CD4-positive, alpha-beta T cell treated with Interleukin-10 for 1 hour (primary cell): ENCODE measurements around the gene THSD7B.

Experiments
- DNase-seq: peaks from one replicate; pipeline ENCODE4 v3.0.0-alpha.2; 2020

The THSD7B gene

DNA sequence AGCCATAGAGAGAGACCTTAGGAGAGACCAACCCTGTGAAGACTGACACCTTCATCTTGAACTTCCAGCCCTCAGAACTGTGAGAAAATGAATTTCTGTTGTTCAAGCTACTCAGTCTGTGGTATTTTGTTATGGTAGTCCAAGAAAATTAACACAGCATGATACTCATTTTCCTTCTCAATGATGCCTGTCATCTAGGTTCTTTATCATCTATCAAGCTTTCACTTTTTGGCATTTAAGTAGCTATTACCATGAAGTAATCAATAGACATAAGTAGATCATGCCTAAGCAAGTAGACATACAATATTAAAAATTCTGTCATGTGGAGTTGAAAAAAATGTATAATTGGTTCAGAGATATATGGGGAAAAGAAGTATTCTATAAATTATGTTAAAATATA, 444.7 kb downstream of the THSD7B start:
- no peak for DNase-seq

- DNase-seq: no peak
Measured at GRCh38 chr2:137211761-137212160, 446.4 kb downstream of the THSD7B start.

GRCh38 chr2:137220438-137220993, 455.2 kb downstream of the THSD7B start:
- no peak for DNase-seq

GRCh38 chr2:137221797-137222492, 456.6 kb downstream of the THSD7B start:
- DNase-seq: no peak

- no peak for DNase-seq
Measured at GRCh38 chr2:137223722-137224121, 458.4 kb downstream of the THSD7B start.

GRCh38 chr2:137228566-137228965, 463.2 kb downstream of the THSD7B start:
- no peak for DNase-seq

GRCh38 chr2:137229834-137230233, 464.5 kb downstream of the THSD7B start:
- DNase-seq: no peak

DNA sequence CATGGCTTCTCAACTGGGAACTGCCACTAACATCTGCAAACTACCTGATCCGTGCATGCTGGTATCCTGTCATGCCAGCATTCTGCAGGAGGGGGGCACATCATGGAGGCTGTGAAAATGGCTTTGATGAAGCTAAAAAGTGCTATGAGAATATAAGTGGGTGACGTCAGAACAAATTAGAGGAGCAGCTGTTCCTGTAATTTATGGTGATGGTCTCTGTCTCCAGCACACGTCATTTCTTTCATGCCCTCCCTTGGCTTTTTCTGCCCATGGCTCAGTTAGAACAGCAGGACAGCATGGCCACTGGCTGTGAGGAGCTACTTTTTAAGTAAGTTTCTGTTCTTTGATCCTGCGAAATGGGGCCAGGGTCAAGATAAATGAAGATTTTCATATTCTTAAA, 466.3 kb downstream of the THSD7B start:
- DNase-seq: no peak

- DNase-seq: no peak
Measured at GRCh38 chr2:137232076-137232475, 466.7 kb downstream of the THSD7B start.

DNA sequence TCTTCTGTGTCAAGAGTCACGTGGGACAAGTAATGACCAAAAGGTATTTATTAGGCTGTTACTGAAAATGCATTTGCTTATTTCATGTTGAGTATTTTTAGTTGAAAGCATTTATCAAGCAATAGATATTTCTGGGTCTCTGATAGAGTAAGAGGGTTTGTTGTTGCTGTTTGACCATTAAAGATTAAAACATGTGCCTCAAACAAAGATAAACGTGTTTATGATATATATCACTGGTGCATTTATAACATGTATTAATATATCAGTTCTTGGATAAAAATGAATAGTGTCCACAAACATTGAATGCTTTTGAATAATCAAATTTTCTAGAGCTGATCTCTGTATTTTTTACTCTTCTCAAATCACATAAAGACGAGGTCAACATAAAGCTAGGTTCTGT, 467.7 kb downstream of the THSD7B start:
- DNase-seq: no peak

DNA sequence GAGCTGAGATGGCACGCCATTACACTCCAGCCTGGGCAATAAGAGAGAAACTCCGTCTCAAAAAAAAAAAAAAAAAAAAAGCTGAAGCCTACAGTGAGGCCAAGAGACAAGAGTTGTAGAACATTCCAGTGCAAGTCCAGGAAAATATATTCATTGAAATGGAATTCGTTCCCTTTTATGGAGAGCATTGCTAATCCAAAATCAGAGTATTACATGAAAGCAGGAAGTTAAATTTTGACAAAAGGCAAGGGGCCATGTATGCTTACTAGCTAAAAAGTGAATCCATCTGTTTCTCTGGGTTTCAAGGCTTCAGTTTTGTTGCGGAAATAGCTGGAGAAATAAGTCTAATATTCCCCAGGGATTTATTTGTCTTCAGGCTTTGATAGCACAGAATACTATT, 471.7 kb downstream of the THSD7B start:
- DNase-seq: no peak

DNA sequence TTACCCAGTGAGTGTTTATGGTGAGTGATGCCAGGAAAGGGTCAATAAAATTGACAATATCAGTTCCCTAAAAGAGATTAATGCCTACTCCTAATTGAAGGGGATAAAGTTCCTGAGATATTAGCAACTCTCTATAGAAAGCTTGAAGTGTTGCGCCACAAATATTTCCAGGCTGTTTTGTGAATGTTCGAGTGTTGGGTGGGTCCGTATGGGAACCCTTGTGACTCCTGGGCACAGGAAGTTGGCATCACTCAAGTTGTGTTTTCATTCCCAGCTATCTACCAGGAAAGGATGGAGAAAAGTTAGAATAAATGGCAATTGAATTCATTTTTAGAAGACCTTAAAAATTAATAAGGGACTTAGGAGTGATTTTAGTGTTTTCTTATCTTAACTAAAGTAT, 472.7 kb downstream of the THSD7B start:
- DNase-seq: no peak

DNA sequence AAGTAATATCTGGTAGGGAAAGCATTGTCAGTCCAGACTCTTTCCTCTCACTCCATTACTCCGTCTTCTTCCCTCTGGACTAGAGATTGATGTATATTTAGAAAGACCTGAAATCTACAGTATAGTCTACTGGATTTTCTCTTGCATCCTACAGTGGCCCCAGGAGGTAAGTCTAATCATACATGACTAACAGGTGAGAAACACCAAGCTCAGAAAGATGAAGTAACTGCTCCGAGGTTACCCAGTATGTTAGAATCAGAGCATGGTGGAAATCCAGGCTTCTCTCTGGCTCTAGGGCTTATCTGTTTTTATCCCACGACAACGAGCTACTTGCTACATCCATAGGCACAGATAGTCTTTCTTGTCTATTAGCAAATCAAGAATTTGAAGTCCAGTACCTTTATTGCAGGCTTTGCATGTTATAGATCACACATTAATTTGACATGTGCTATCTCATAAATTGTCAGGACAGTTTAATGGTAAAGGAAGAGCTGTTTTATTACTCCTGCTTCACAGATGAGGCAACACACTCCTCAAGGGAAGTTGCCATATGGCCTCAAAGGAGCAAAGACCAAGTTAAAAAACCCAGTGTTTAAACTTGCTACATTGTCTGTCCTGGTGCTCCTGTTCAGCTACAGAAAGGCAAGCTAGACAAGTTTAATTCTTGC, 484.3 kb downstream of the THSD7B start:
- no peak for DNase-seq

GRCh38 chr2:137250401-137250800, 485.1 kb downstream of the THSD7B start:
- DNase-seq: no peak

- no peak for DNase-seq
Measured at GRCh38 chr2:137251045-137251444, 485.7 kb downstream of the THSD7B start.

- DNase-seq: no peak
Measured at GRCh38 chr2:137252934-137253333, 487.6 kb downstream of the THSD7B start.

- no peak for DNase-seq
Measured at GRCh38 chr2:137254052-137254451, 488.7 kb downstream of the THSD7B start.

DNA sequence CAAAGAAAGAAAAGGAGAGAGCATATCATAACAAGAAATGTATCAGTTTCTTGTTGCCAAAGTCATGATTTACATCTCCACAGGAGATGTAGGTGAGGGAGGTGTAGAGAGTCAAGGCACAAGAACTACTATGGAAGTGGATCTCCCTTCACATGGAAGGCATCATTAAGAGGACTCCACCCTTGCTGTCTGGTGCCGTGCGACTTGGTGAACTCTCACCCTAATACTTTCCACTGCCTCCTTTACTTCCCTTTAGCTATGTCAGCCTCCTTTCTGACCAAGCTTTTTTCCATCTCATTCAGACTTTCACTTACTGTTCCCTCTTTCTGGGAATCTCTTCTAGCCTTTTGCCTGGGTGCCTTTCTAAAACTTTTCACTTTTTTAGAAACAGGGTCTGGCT, 490.0 kb downstream of the THSD7B start:
- no peak for DNase-seq

- DNase-seq: no peak
Measured at GRCh38 chr2:137255990-137256389, 490.6 kb downstream of the THSD7B start.

GRCh38 chr2:137261881-137262585, 496.7 kb downstream of the THSD7B start:
- no peak for DNase-seq

- no peak for DNase-seq
Measured at GRCh38 chr2:137262594-137262993, 497.2 kb downstream of the THSD7B start.

- DNase-seq: no peak
Measured at GRCh38 chr2:137287913-137288639, 522.7 kb downstream of the THSD7B start.
